ENCODE data around the gene NCOA1. TPM values are rescaled to one million over a fixed set of nuclear protein-coding genes. Genes with fewer than 3 reads are reported as not detected.

Gene NCOA1
- total and polyA plus RNA-seq, 4 donors = 6.5 to 26.6 (median 16.3) TPM

- TF ChIP-seq MAX (IDR thresholded peaks at IDR 0.05) (no peak), TAF1 (conservative IDR thresholded peaks at IDR 0.05) (no peak), GABPA (IDR thresholded peaks at IDR 0.05 in 1 of 2, conservative IDR thresholded peaks at IDR 0.05 in 1 of 2) (no peak), FOXA2 (IDR thresholded peaks at IDR 0.05) (no peak), ATF3 (IDR thresholded peaks at IDR 0.05) (no peak), REST (IDR thresholded peaks at IDR 0.05) (no peak), YY1 (IDR thresholded peaks at IDR 0.05) (no peak)
- Histone ChIP-seq H3K9me3 (ENCODE audit: control insufficient read depth in 4 of 4, low read length in 3 of 4) (no peaks in the 10 kb centered on the region), H3K9ac (ENCODE audit: low read depth in 1 of 2, low read length in 2 of 2) (no peak overlapping the region), H3K27ac (ENCODE audit: low read depth in 1 of 2, low read length in 2 of 2) (no peak overlapping the region), H3K27me3 (ENCODE audit: control insufficient read depth in 4 of 4, insufficient read depth in 4 of 4, low read length in 3 of 4) (no peaks in the 10 kb centered on the region), H3K4me1 (ENCODE audit: control insufficient read depth in 4 of 4, insufficient read depth in 4 of 4, low read length in 3 of 4) (no peaks in the 10 kb centered on the region), H3K36me3 (ENCODE audit: control insufficient read depth in 4 of 4, insufficient read depth in 3 of 4, low read depth in 1 of 4, low read length in 3 of 4) (no peaks in the 10 kb centered on the region), H3K4me3 (ENCODE audit: low read depth in 1 of 3, low read length in 3 of 3) (no peak overlapping the region)
- no peak for DNase-seq (ENCODE audit: low spot score)
- 98% methylated on average over 1 of the region's 1 CpG for WGBS
Measured at GRCh38 chr2:24643051-24643450, 152.0 kb downstream of the NCOA1 start.

- WGBS = 95% methylated on average over 2 of the region's 2 CpGs
- Histone ChIP-seq H3K36me3 (ENCODE audit: control insufficient read depth in 4 of 4, insufficient read depth in 3 of 4, low read depth in 1 of 4, low read length in 3 of 4) (no peaks in the 10 kb centered on the region), H3K4me1 (ENCODE audit: control insufficient read depth in 4 of 4, insufficient read depth in 4 of 4, low read length in 3 of 4) (no peaks in the 10 kb centered on the region), H3K27ac (ENCODE audit: low read depth in 1 of 2, low read length in 2 of 2) (no peak overlapping the region), H3K9ac (ENCODE audit: low read depth in 1 of 2, low read length in 2 of 2) (no peak overlapping the region), H3K9me3 (ENCODE audit: control insufficient read depth in 4 of 4, low read length in 3 of 4) (no peaks in the 10 kb centered on the region), H3K27me3 (ENCODE audit: control insufficient read depth in 4 of 4, insufficient read depth in 4 of 4, low read length in 3 of 4) (no peaks in the 10 kb centered on the region), H3K4me3 (ENCODE audit: low read depth in 1 of 3, low read length in 3 of 3) (no peak overlapping the region)
- no peak for DNase-seq (ENCODE audit: low spot score)
- TF ChIP-seq YY1 (IDR thresholded peaks at IDR 0.05) (no peak), FOXA1 (IDR thresholded peaks at IDR 0.05) (no peak), NR2F2 (IDR thresholded peaks at IDR 0.05) (no peak), TAF1 (conservative IDR thresholded peaks at IDR 0.05) (no peak), REST (IDR thresholded peaks at IDR 0.05) (no peak), RXRA (IDR thresholded peaks at IDR 0.05) (no peak), ZBTB33 (IDR thresholded peaks at IDR 0.05) (no peak), ATF3 (IDR thresholded peaks at IDR 0.05) (no peak)
Measured at GRCh38 chr2:24644032-24644431, 153.0 kb downstream of the NCOA1 start.

Measured in liver (tissue), 9 donors.